H9 (cell line): ENCODE results near the gene COX4I2. TPM values are rescaled to one million over a fixed set of nuclear protein-coding genes. Genes with fewer than 3 reads are reported as not detected.

Source experiments
- DNase-seq: peaks from one replicate; pipeline ENCODE4 v3.0.0-alpha.2; 2017
- H2AFZ ChIP-seq: one replicate; pipeline ENCODE4 v1.6.1; 2013; ENCODE audit warnings: mild to moderate bottlenecking, low read length, control low read depth, moderate library complexity
- H2AK5ac ChIP-seq: 2 replicates; pipeline ENCODE4 v1.6.1; 2013; ENCODE audit warnings: low read length, control low read depth, mixed read lengths; ENCODE audit not compliant: insufficient read length
- H2BK120ac ChIP-seq: one replicate; pipeline ENCODE4 v1.6.1; 2013; ENCODE audit warnings: low read depth, mild to moderate bottlenecking, low read length, control low read depth, inconsistent platforms; ENCODE audit not compliant: poor library complexity, severe bottlenecking
- H2BK12ac ChIP-seq: 2 replicates; pipeline ENCODE4 v1.6.1; 2013; ENCODE audit warnings: low read length, control low read depth, mixed read lengths, low read depth; ENCODE audit not compliant: insufficient read length
- H2BK15ac ChIP-seq: 2 replicates; pipeline ENCODE4 v1.6.1; 2013; ENCODE audit warnings: low read depth, low read length, control low read depth
- H2BK20ac ChIP-seq: one replicate; pipeline ENCODE4 v1.6.1; 2013; ENCODE audit warnings: low read depth, mild to moderate bottlenecking, low read length, control low read depth, inconsistent platforms; ENCODE audit not compliant: poor library complexity, severe bottlenecking
- H2BK5ac ChIP-seq: 2 replicates; pipeline ENCODE4 v1.6.1; 2013; ENCODE audit warnings: low read length, control low read depth, mixed read lengths; ENCODE audit not compliant: insufficient read length
- H3K14ac ChIP-seq: 2 replicates; pipeline ENCODE4 v1.6.1; 2013; ENCODE audit warnings: low read length, control low read depth; ENCODE audit not compliant: insufficient read depth
- H3K18ac ChIP-seq: 2 replicates; pipeline ENCODE4 v1.6.1; 2013; ENCODE audit warnings: low read depth, mild to moderate bottlenecking, mixed read lengths, low read length, control low read depth; ENCODE audit not compliant: insufficient read length
- H3K23ac ChIP-seq: 2 replicates; pipeline ENCODE4 v1.6.1; 2013; ENCODE audit warnings: low read length, control low read depth, mixed read lengths, low read depth; ENCODE audit not compliant: insufficient read length
- H3K23me2 ChIP-seq: 2 replicates; pipeline ENCODE4 v1.6.1; 2013; ENCODE audit warnings: low read depth, mild to moderate bottlenecking, mixed read lengths, low read length, control low read depth; ENCODE audit not compliant: insufficient read length, poor library complexity, severe bottlenecking
- H3K27ac ChIP-seq: 2 replicates; pipeline ENCODE4 v1.5.1; 2013; ENCODE audit warnings: low read length, control low read depth, mixed read lengths, low read depth; ENCODE audit not compliant: insufficient read length
- H3K27me3 ChIP-seq: 2 replicates; pipeline ENCODE4 v1.6.1; 2013; ENCODE audit warnings: low read length, control low read depth, inconsistent platforms; ENCODE audit not compliant: insufficient read depth
- H3K4ac ChIP-seq: 2 replicates; pipeline ENCODE4 v1.6.1; 2013; ENCODE audit warnings: low read depth, mild to moderate bottlenecking, control low read depth, inconsistent platforms, low read length, moderate library complexity
- H3K4me1 ChIP-seq: 2 replicates; pipeline ENCODE4 v1.6.1; 2013; ENCODE audit warnings: low read length, control low read depth, inconsistent platforms; ENCODE audit not compliant: insufficient read depth
- H3K4me2 ChIP-seq: 2 replicates; pipeline ENCODE4 v1.6.1; 2013; ENCODE audit warnings: low read length, control low read depth, mixed read lengths; ENCODE audit not compliant: insufficient read length, insufficient read depth
- H3K56ac ChIP-seq: 2 replicates; pipeline ENCODE4 v1.6.1; 2013; ENCODE audit warnings: low read depth, mild to moderate bottlenecking, mixed read lengths, low read length, control low read depth; ENCODE audit not compliant: insufficient read length
- H3K79me1 ChIP-seq: 2 replicates; pipeline ENCODE4 v1.6.1; 2013; ENCODE audit warnings: low read depth, mild to moderate bottlenecking, moderate library complexity, low read length, control low read depth, inconsistent platforms; ENCODE audit not compliant: insufficient read depth, poor library complexity, severe bottlenecking
- H3K79me2 ChIP-seq: 2 replicates; pipeline ENCODE4 v1.6.1; 2013; ENCODE audit warnings: low read length, control low read depth, inconsistent platforms; ENCODE audit not compliant: insufficient read depth
- H3K9ac ChIP-seq: 2 replicates; pipeline ENCODE4 v1.6.1; 2013; ENCODE audit warnings: low read length, control low read depth, mixed read lengths; ENCODE audit not compliant: insufficient read length; ENCODE audit errors: extremely low read depth
- H3K9me3 ChIP-seq: one replicate; pipeline ENCODE4 v1.6.1; 2013; ENCODE audit warnings: low read depth, low read length, inconsistent platforms; ENCODE audit not compliant: control insufficient read depth
- H3T11ph ChIP-seq: one replicate; pipeline ENCODE4 v1.6.1; 2013; ENCODE audit warnings: mild to moderate bottlenecking, low read length, control low read depth, inconsistent platforms
- H4K20me1 ChIP-seq: one replicate; pipeline ENCODE4 v1.6.1; 2013; ENCODE audit not compliant: control insufficient read depth, insufficient read length, insufficient read depth
- H4K5ac ChIP-seq: 2 replicates; pipeline ENCODE4 v1.6.1; 2013; ENCODE audit warnings: low read depth, mild to moderate bottlenecking, mixed read lengths, low read length, control low read depth; ENCODE audit not compliant: insufficient read length
- H4K8ac ChIP-seq: replicated peaks from 2 replicates; pipeline ENCODE4 v1.6.1; 2013; ENCODE audit warnings: low read length, control low read depth, mixed read lengths, low read depth; ENCODE audit not compliant: insufficient read length
- H4K91ac ChIP-seq: 2 replicates; pipeline ENCODE4 v1.6.1; 2013; ENCODE audit warnings: low read depth, mild to moderate bottlenecking, moderate library complexity, mixed read lengths, low read length, control low read depth; ENCODE audit not compliant: insufficient read length
- H3K27ac Mint-ChIP-seq, 3 experiments: 2 replicates in 2 of 3; 3 replicates in 1 of 3; pipeline ENCODE4 v1.8.0; 2020 to 2021; ENCODE audit warnings: mixed read lengths in 3 of 3, mild to moderate bottlenecking in 1 of 3, moderate library complexity in 1 of 3
- H3K27me3 Mint-ChIP-seq: 2 replicates; pipeline ENCODE4 v1.8.0; 2021; ENCODE audit warnings: low read depth, mild to moderate bottlenecking, moderate library complexity, mixed read lengths
- H3K36me3 Mint-ChIP-seq, 3 experiments: 2 replicates in 2 of 3; 3 replicates in 1 of 3; pipeline ENCODE4 v1.8.0; 2020 to 2021; ENCODE audit warnings: low read depth in 3 of 3, mixed read lengths in 3 of 3; ENCODE audit not compliant: insufficient read depth in 1 of 3
- H3K4me1 Mint-ChIP-seq, 2 experiments: 2 replicates each; pipeline ENCODE4 v1.8.0; 2020; ENCODE audit warnings: mixed read lengths in 2 of 2
- H3K4me3 Mint-ChIP-seq, 2 experiments: 2 replicates in 1 of 2; 3 replicates in 1 of 2; pipeline ENCODE4 v1.8.0; 2020 to 2021; ENCODE audit warnings: mild to moderate bottlenecking in 2 of 2, mixed read lengths in 2 of 2, moderate library complexity in 1 of 2
- H3K9me3 Mint-ChIP-seq, 2 experiments: 2 replicates in 1 of 2; 3 replicates in 1 of 2; pipeline ENCODE4 v1.8.0; 2020; ENCODE audit warnings: mild to moderate bottlenecking in 2 of 2, mixed read lengths in 2 of 2, moderate library complexity in 1 of 2
- WGBS: extraction: QIAGEN DNeasy Blood & Tissue Kit; methylation state at CpG from one replicate; pipeline ENCODE4 v1.1.7; 2013; ENCODE audit warnings: missing lambda C conversion rate, low lambda C conversion rate, mixed read lengths; ENCODE audit not compliant: insufficient read length; ENCODE audit errors: extremely low coverage; 5-methylcytosine and 5-hydroxymethylcytosine counted together
- total RNA-seq: library from RNA; stranded (reverse); gene quantifications from 2 replicates; pipeline ENCODE4 v1.2.1, GENCODE V29; 2021
- TF ChIP-seq, protein P1 (sequence below): fragments of 200-600 bp; sonication (generic); conservative IDR thresholded peaks from 3 replicates; pipeline ENCODE4 v1.8.0; 2021; ENCODE audit warnings: antibody characterized with exemption, mild to moderate bottlenecking

The COX4I2 gene
- total RNA-seq, 1 experiment from 2014 or later: not detected

DNA sequence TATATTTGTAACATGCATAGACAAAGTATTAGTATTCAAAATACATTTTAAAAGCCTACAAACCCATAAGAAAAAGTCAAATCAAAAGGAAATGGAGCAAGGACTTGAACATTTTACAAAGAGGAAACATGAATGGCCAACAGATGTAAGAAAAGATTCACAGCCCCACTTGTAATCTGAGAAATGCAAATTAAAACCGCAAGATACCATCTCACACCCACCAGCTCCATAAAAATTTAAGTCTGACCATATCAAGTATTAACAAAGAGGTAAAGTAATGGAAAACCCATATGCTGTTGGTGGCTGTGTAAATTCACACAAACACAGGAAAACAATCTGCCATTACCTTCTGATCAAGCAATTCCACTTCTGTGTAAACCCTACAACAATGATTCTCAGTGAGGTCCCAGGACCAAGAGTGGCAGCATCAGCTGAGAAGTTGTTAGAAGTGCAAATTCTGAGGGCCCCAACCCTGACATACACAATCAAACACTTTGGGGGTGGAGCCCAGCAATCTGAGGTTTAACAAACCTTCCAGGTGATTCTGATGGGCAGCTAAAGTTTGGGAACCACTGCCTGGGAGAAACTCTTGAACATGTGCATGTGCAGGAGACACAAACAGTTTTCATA lies 54.0 kb downstream of the COX4I2 start:
- no peak overlapping the region for H3K23ac ChIP-seq
- H2BK5ac ChIP-seq: no peak overlapping the region
- H3K36me3 Mint-ChIP-seq: peaks cover 2 to 43% (median 16%) of the 10 kb centered on the region in 3 experiments; a peak in 5 of 7 replicates
- no peak overlapping the region for H3K4me2 ChIP-seq
- H3K14ac ChIP-seq: no peak overlapping the region
- H3K27ac Mint-ChIP-seq: peak overlapping the region in 1 of 3 experiments; percentile 79; a peak in 3 of 7 replicates
- H2BK20ac ChIP-seq: no peak overlapping the region
- no peak overlapping the region; a peak in 1 of 5 replicates for H3K4me3 Mint-ChIP-seq
- no peak overlapping the region for H4K8ac ChIP-seq
- peaks cover 42 to 48% of the 10 kb centered on the region in 2 experiments for H3K4me1 Mint-ChIP-seq
- no peak overlapping the region for H2BK12ac ChIP-seq
- H3K79me2 ChIP-seq: no peaks in the 10 kb centered on the region
- H2AFZ ChIP-seq: no peak overlapping the region
- H3K23me2 ChIP-seq: peaks cover 3% of the 10 kb centered on the region
- WGBS: no CpG with 5 or more reads among the region's 1 CpG
- no peaks in the 10 kb centered on the region for H3K27me3 ChIP-seq
- TF ChIP-seq, protein P1, sequence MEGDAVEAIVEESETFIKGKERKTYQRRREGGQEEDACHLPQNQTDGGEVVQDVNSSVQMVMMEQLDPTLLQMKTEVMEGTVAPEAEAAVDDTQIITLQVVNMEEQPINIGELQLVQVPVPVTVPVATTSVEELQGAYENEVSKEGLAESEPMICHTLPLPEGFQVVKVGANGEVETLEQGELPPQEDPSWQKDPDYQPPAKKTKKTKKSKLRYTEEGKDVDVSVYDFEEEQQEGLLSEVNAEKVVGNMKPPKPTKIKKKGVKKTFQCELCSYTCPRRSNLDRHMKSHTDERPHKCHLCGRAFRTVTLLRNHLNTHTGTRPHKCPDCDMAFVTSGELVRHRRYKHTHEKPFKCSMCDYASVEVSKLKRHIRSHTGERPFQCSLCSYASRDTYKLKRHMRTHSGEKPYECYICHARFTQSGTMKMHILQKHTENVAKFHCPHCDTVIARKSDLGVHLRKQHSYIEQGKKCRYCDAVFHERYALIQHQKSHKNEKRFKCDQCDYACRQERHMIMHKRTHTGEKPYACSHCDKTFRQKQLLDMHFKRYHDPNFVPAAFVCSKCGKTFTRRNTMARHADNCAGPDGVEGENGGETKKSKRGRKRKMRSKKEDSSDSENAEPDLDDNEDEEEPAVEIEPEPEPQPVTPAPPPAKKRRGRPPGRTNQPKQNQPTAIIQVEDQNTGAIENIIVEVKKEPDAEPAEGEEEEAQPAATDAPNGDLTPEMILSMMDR: no peak
- peaks cover 6% of the 10 kb centered on the region for H3K79me1 ChIP-seq
- H3K4me1 ChIP-seq: 0 out of 2 replicates have a peak, but pooled peaks cover 9% of the 10 kb centered on the region
- no peak overlapping the region for H3K56ac ChIP-seq
- no peak overlapping the region for H3K18ac ChIP-seq
- no peak overlapping the region for H2BK15ac ChIP-seq
- no peak overlapping the region for H3K4ac ChIP-seq
- no peak for DNase-seq
- H3K9ac ChIP-seq: no peak overlapping the region
- H4K20me1 ChIP-seq: no peaks in the 10 kb centered on the region
- no peak overlapping the region for H2AK5ac ChIP-seq
- H4K91ac ChIP-seq: no peak overlapping the region
- H3K9me3 ChIP-seq: no peaks in the 10 kb centered on the region
- H3K9me3 Mint-ChIP-seq: no peaks in the 10 kb centered on the region
- no peak overlapping the region for H4K5ac ChIP-seq
- H3K27ac ChIP-seq: no peak overlapping the region
- no peak overlapping the region for H3T11ph ChIP-seq
- H2BK120ac ChIP-seq: no peak overlapping the region
- H3K27me3 Mint-ChIP-seq: no peaks in the 10 kb centered on the region
